Hematopoietic multipotent progenitor cell treated with erythropoietin and hydrocortisone succinate and interleukin-3 and kit ligand, for 8 days (in vitro differentiated cells): Measurements from ENCODE around the gene MKKS.

Source experiments
- DNase-seq: peaks from one replicate; pipeline ENCODE4 v3.0.0-alpha.2; 2015

The MKKS gene

GRCh38 chr20:10367693-10367942 is 66.4 kb downstream of the MKKS start:
- DNase-seq = no peak

DNA sequence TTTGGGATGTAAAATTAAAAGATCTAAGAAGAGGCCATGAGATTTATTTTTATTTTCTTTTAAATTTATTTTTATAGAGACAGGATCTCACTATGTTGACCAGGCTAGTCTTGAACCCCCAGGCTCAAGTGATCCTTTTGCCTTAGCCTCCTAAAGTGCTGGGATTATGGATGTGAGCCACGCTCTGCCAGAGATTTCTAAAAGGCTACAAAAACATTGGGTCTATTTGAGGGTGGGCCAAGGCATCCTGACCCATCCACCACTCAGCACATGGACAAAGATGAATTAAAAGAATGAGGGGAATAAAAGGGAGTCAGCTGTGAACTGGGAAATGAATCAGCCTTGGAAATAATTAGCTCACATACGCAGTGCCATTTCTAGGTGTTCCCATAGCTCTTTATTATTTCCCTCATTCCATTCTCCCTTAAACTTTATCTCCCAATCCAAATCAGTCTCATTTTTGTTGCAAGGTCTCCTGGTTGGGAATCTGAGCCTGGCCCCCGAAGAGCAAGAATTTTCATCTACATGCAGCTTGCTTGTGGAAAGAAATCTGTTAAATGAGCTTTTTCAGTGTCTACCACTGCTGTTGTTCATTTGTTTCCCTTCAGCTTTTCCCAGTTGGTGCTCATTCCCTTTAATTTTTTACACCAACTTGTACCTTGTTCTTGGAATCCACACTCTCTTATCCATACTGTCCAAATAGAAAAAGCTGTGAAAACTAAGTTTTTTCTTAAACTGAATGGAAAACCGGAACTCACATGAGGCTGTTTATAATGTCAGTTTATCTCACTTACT is 66.9 kb downstream of the MKKS start:
- no peak for DNase-seq

DNA sequence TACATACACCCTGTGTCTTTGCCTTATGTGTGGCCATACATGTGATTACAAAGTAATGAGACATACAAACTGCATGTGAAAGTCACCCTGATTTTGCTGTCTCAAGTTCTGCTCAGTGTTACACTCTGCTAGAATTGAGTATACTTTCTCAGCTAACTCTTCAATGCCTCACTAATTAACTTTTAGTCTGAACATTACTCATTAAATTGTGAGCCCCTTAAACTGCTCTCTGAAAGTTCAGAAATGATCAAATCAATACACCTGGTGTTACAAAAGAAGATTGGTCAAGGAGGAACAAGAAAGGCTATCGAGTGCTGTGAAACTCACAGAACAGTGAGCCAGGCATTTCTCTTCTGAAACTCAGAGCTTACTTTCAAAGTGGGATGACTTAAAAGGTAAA is 71.3 kb downstream of the MKKS start:
- no peak for DNase-seq

GRCh38 chr20:10360878-10361277 is 73.1 kb downstream of the MKKS start:
- DNase-seq = no peak

DNA sequence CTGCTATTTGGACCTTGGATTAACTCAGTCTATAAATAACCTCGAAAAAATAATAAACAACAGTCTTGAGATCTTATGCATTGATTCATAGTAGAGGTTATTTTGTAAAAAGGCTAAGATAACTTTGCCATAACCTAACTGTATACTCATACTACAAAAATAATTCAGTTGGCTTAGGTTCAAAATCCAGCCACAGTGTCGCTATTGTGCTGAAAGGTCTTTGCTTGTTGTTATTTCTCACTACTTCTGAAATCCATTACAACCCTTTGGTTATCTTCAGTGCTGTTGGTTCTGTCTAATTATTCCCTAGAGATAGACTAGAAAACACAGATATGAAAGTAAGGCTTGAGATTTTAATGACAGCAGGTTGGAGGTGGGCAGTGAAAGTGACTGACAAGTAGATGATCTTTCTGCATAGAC is 74.4 kb downstream of the MKKS start:
- no peak for DNase-seq

- DNase-seq = peak; percentile 2
These were observed 76.0 kb downstream of the MKKS start for GRCh38 chr20:10357974-10358373.

- DNase-seq = peak; percentile 5
These were observed 76.8 kb downstream of the MKKS start for GRCh38 chr20:10357061-10357708.

GRCh38 chr20:10356628-10357027 is 77.4 kb downstream of the MKKS start:
- DNase-seq = no peak

GRCh38 chr20:10352934-10353824 is 80.8 kb downstream of the MKKS start:
- DNase-seq = no peak
